HG03025 (cell line): ENCODE data around the gene TUBGCP6.

Source experiments
- ATAC-seq: cut with Tn5 transposase; IDR thresholded peaks from one replicate; pipeline ENCODE4 v1.9.1; 2021; ENCODE audit warnings: mild to moderate bottlenecking, moderate library complexity; ENCODE audit not compliant: unreplicated experiment, low FRiP score

Gene TUBGCP6

GRCh38 chr22:50267591-50268390, 23.0 kb upstream of the TUBGCP6 start:
- ATAC-seq = no peak

GRCh38 chr22:50266994-50267393, 22.2 kb upstream of the TUBGCP6 start:
- no peak for ATAC-seq

DNA sequence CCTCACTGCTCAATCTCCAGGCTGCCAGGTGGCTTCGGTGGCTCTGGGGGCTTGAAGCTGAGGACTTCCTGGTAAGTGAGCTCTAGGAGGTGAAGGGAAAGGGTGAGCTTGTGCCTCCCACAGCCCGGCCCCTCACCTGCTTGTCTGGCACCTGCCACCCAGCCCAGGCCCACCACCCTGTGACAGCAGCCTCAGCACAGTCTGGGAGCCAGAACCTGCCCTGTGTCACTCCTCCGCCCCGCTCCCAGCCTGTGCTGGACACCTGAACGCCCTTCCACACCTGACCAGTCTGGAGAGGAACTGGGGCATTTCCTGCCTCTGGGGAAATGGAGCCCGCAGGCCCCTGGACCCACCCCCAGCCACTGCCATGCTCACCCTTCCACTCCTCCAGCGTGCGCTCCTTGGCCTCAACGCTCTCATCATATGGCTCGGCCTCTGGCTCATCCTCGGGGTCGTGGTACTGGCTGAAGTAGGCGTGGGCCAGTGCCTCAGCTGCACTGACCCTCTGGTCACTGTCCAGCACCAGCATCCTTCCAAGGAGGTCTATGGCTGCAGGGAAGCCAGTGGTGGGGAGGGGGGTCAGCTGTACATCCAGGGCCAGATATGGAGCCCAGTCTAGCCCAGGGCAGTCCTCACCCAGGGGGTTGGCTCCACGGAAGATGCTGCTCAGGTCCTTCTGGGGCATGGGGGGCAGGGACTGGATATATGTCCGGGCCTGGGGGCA, 20.3 kb upstream of the TUBGCP6 start:
- ATAC-seq = no peak

- ATAC-seq = no peak
These were observed 19.4 kb upstream of the TUBGCP6 start for GRCh38 chr22:50264104-50264745.

DNA sequence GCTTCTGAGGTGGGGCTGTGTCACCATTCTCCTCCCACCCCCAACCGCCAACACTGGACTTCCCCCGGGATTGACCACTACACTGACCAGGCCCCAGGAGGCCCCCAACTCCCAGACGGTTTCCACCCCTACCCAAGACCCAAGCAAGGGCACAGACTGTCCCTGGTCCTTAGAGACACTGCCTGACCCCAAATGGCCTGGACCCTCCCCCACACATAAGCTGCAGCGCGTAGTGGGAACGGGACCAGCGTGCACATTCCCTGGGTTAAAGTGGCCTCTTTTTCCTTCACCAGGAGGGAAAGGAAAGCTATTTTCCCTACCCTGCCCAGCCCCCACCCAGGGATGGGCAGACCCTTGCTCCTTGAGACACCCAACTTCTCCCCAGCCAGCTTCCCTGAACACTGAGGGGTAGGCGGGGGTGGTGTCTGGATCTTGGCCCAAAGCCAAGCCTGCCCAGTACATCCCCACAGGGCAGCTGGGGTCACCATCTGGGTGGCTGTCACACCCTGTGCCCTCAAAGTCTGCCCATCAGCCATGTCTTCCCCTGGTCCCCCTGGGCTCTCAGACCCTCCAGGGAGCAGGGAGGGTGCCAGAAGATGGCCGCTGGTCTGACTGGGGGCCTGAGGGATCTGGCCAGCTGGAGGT, 18.3 kb upstream of the TUBGCP6 start:
- no peak for ATAC-seq

DNA sequence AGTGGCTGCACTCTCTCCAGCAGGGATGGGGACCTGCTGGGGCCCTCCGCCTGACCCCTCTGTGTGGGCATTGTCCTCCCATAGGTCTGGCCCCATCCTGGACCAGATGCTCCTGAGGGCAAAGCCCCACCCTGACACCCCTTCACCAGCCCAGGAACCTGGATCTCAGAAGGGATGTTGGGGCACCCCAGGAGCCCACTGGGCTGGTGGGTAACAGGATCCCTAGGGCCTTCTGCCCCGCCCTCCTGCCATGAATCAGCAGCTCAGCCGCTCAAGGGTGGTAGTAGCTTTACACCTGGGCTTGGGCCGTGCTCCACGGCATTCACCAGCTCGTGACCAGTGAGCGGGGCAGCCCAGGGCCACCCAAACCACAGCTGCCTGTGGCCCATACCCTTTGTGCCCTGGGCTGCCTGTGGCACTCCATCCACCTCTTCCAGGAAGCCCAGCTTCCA, 17.7 kb upstream of the TUBGCP6 start:
- ATAC-seq = no peak

DNA sequence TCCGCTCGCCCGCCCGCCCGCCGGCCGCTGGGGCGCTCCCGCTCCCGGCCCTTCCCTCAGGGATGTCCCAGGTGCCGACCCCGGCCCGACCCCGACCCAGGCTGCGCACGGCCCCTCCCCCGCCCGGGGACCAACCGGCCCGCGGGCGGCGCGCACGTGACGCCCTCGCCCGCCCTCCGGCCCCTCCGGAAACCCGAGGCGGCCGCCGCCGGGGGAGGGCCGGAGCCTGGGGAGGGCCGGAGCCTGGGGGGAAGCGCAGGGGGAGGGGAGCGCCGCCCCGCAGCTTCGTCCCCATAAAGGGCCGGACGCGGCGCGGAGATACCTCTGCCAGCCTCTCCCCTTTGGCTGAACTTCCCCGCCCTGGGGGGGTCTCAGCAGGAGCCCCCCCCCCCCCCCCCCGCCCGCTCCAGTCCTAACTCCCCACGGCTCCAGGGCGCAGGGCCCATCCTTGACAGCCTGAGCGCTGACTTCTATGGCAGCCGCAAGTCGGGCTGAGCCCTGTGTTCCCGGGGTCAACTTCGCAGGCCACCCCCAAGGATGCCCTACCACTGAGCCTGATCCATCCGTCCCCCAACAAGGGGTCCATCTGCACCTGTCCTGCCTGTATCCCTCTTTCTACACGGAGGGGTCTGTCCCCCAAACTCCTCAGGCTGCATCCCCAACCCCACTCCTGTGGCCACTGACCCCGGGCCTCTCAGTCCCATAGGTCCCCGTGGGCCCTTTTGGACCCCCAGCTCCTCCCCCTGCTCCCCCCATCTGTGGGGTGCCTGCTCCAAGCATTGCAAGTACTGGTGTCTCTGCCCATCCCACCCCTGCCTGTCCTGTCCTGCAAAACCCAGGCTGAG, 17.0 kb upstream of the TUBGCP6 start, which contains the start of gene MAPK12:
MAPK12 (minus strand) TSS at position 69 of the 845 bp plus-strand sequence. CDS start 174 bp downstream, outside the sequence.
- no peak for ATAC-seq

- ATAC-seq = no peak
These were observed 16.2 kb upstream of the TUBGCP6 start for GRCh38 chr22:50260801-50261614.

GRCh38 chr22:50260434-50260800, 15.6 kb upstream of the TUBGCP6 start:
- no peak for ATAC-seq

GRCh38 chr22:50259302-50259701, 14.5 kb upstream of the TUBGCP6 start:
- ATAC-seq = no peak

DNA sequence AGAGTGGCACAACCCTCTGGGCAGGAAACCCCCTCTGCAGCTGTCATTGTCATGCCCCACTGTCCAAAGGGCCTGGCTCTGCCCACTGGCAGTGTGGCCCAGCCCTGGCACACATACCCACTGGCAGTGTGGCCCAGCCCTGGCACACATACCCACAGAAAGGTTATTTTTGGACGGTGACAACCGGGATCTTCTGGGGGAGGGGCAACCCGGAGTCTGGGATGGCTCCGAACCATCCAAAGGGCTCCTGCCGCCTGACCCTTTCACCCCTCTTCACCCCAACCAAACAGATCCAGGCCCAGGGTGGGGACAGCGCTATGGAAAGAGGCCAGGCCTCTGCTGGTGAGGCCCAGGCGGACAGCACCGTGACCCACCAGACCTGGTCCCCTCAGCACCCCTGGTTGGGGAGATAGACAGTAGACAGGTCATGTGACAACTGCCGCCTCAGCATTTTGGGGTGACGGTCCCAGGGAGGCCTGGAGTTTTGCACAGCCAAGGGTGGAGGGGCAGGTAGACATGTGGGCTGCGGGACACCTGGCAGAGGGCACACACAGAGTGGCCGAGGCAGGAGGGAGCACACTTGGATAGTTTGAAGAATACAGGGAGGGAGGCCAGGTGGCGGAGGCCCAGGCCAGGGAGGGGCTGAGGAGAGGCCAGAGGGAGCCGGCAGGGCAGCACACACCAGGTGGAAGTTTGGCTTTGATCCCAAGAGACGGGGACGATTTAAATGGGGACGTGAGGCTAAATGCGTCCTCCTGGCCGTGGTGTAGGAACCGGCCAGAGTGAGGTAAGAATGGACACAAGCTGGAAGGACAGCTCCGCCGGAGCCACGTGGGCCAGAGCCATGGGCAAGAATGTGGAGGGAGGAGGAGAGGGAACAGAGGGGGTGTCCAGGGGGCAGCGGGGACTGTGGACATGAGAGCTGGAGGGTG, 13.8 kb upstream of the TUBGCP6 start:
- no peak for ATAC-seq

DNA sequence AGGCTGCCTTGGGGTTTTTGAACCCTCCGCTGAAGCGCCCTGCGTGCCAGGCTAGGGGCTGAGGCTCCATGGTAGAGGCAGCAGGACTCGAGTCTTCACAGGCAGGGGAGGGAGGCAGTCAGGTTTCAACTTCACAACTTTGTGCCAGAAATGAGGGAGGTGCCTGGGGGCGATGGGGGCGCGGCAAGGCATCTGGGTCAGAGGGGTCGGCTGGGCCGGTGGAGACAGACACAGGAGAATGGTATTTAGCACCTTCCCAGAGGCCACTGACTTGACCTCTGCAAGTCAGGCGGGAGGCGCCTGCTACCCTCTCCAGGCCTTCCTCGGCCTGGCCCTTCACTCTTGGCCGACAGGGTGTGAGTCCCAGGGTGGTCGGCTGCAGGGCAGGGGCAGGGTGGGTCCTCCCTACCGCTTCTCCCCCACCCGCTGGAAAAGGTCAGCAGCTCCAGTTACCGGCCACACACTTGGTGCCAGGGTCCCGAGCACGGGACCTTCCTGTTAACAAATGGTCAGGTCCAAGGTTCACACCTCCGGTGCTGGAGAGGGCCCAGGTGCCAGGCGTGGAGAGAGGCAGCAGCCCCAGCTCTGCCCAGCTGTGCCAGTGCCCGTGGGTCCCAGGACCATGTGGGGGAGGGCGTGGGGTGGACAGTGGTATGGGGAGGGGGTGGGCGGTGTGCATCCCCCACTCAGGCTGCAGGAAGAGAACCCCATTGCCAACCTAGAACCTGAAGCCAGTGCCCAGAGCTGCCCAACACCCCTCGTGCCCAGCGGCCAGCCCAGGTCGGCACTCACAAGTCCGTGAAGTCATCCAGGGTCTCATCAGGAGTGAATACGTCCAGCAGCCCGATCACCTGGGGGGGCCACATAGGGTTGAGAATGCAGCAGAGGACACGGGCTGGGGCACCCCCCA, 12.9 kb upstream of the TUBGCP6 start:
- ATAC-seq = no peak

DNA sequence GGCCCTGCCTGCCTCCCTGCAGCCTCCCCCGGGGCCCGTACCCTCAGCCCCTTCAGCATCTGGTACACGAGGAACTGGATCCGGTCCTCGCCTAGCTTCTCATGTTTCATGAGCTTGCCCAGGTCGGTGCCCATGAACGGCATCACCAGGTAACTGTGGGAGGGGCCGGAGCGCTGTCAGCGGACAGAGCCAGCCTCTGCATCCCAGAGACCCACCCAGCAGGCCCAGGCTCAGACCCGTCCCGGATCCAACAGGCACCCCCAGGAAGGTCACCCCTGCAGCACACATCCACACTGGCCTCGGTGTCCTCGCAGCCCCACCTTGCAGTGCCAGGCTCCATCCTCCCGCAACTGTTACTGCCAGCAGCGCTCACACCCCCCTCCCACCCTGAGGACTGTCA, 12.2 kb upstream of the TUBGCP6 start:
- no peak for ATAC-seq

DNA sequence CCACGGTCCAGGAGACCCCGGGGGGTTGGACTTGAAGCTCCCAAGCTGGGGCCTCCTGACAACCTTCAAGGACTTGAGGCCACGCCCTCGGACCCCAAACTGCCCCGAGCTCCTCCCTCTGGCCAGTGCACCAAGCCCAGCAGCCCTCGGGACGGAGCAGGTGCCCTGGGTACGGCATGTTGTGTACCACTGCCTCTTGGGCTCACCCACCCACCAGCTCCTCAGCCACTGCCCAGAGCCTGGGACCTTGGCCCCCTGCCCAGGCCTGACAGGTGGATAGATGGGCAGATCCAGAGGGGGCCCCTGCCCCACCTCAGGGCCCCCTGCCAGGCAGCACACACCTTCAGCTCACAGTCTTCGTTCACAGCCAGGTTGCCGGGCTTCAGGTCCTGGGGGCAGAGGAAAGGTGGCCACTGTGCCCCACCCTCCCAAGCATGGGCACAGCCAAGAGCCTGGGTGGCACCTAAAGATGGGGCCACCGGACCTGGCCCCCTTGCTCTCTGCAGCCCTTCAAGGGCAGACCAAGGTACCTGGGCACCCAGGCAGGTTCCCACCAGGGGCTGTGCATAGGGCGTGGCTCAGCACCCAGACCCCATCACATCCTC, 11.5 kb upstream of the TUBGCP6 start:
- no peak for ATAC-seq

- ATAC-seq = no peak
These were observed 10.8 kb upstream of the TUBGCP6 start for GRCh38 chr22:50255607-50256006.

- no peak for ATAC-seq
These were observed 10.3 kb upstream of the TUBGCP6 start for GRCh38 chr22:50255099-50255498.

DNA sequence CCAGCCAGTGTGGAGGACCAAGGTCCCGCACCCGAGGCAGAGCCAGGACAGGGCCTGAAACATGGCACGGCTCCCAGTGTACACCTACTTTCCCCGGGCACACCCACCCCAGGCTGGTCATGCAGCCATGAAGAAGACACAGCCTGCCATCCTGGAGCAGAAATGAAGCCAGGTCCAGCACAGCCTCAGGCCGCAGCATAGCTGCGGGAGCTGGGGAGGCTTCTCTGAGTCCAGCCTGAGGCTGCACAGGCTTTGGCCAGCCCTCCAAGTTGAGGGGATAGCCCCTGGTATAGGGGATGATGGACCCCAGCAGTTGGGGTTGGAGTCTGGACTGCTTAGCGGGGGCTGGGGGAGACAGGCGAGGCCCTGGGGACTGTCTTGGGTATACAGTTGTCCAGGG, 9.1 kb upstream of the TUBGCP6 start:
- no peak for ATAC-seq
